Subcutaneous adipose tissue (tissue), 4 donors: ENCODE results near the gene GFRAL. TPM values are rescaled to one million over a fixed set of nuclear protein-coding genes. Genes with fewer than 3 reads are reported as not detected.

Experiments
- CTCF ChIP-seq: fragments of 450-650 bp; IDR thresholded peaks from one replicate; pipeline ENCODE4 v1.5.1; 2016; ENCODE audit warnings: low read depth, mild to moderate bottlenecking, control low read depth, antibody characterized with exemption, moderate library complexity
- total RNA-seq, 4 donors: library from RNA; depleted of rRNA; stranded (reverse); fragments of >200 nt; gene quantifications; one replicate each; pipeline ENCODE4 v1.1.0, GENCODE V29; 2016

Gene GFRAL
- total RNA-seq, 4 donors from 2014 or later = not detected

GRCh38 chr6:55433446-55434130 lies 106.3 kb downstream of the GFRAL start:
- TF ChIP-seq CTCF = no peak

- no peak for TF ChIP-seq CTCF
These were observed 109.9 kb downstream of the GFRAL start for GRCh38 chr6:55437141-55437540.

- no peak for TF ChIP-seq CTCF
These were observed 110.9 kb downstream of the GFRAL start for GRCh38 chr6:55438203-55438602.

GRCh38 chr6:55443238-55444134 lies 116.2 kb downstream of the GFRAL start:
- no peak for TF ChIP-seq CTCF

- TF ChIP-seq CTCF = no peak
These were observed 118.5 kb downstream of the GFRAL start for GRCh38 chr6:55445648-55446204.

GRCh38 chr6:55447891-55448290 lies 120.6 kb downstream of the GFRAL start:
- TF ChIP-seq CTCF = no peak

- no peak for TF ChIP-seq CTCF
These were observed 121.2 kb downstream of the GFRAL start for GRCh38 chr6:55448451-55448850.
